Measurements from ENCODE around the gene GATC.

Gene GATC

GRCh38 chr12:120497524-120498150 lies 51.4 kb downstream of the GATC start:
- DNase-seq (ENCODE audit: low spot score), result no peak

GRCh38 chr12:120498870-120499515 lies 52.7 kb downstream of the GATC start:
- DNase-seq (ENCODE audit: low spot score), result no peak

- DNase-seq (ENCODE audit: low spot score), result no peak
These were observed 54.3 kb downstream of the GATC start for GRCh38 chr12:120500581-120500980.

- no peak for DNase-seq (ENCODE audit: low spot score)
These were observed 58.3 kb downstream of the GATC start for GRCh38 chr12:120504587-120504986.

GRCh38 chr12:120508537-120508936 lies 62.3 kb downstream of the GATC start:
- DNase-seq (ENCODE audit: low spot score), result no peak
